Loucy (cell line): ENCODE results near the gene C3orf18.

Experiments
- H2AFZ ChIP-seq: fragments of 200-600 bp; sonication (generic); 2 replicates; pipeline ENCODE4 v1.6.0; 2016; ENCODE audit warnings: antibody characterized with exemption, mild to moderate bottlenecking, low read length, moderate library complexity
- H3F3A ChIP-seq: fragments of 200-600 bp; 2 replicates; pipeline ENCODE4 v1.6.0; 2016; ENCODE audit warnings: antibody characterized with exemption, low read depth, mild to moderate bottlenecking
- H3K27me3 ChIP-seq: fragments of 200-600 bp; sonication (generic); 2 replicates; pipeline ENCODE4 v1.6.1; 2014; ENCODE audit warnings: low read length, mild to moderate bottlenecking; ENCODE audit not compliant: insufficient read depth, poor library complexity, severe bottlenecking
- H3K36me3 ChIP-seq: fragments of 200-600 bp; sonication (generic); 2 replicates; pipeline ENCODE4 v1.6.1; 2016; ENCODE audit warnings: low read length; ENCODE audit not compliant: insufficient read depth
- H3K4me1 ChIP-seq: fragments of 200-600 bp; sonication (generic); 2 replicates; pipeline ENCODE4 v1.5.1; 2014; ENCODE audit warnings: low read length, mild to moderate bottlenecking; ENCODE audit not compliant: insufficient read depth, poor library complexity, severe bottlenecking
- H3K4me2 ChIP-seq: fragments of 200-600 bp; sonication (generic); 2 replicates; pipeline ENCODE4 v1.6.0; 2014; ENCODE audit warnings: antibody characterized with exemption, low read length, low read depth, mild to moderate bottlenecking; ENCODE audit not compliant: poor library complexity, severe bottlenecking
- H3K4me3 ChIP-seq: fragments of 200-600 bp; sonication (generic); 2 replicates; pipeline ENCODE4 v1.5.1; 2014; ENCODE audit warnings: low read length, mild to moderate bottlenecking, mixed read lengths; ENCODE audit not compliant: poor library complexity, severe bottlenecking
- H3K79me2 ChIP-seq: fragments of 200-600 bp; sonication (generic); 2 replicates; pipeline ENCODE4 v1.6.1; 2014; ENCODE audit warnings: low read length; ENCODE audit not compliant: insufficient read depth
- H3K9ac ChIP-seq: fragments of 200-600 bp; sonication (generic); 2 replicates; pipeline ENCODE4 v1.6.0; 2014; ENCODE audit warnings: mild to moderate bottlenecking, low read depth, low read length, moderate library complexity; ENCODE audit not compliant: poor library complexity, severe bottlenecking
- H3K9me2 ChIP-seq: fragments of 200-600 bp; sonication (generic); replicated peaks from 2 replicates; pipeline ENCODE4 v1.6.1; 2016; ENCODE audit warnings: low read depth, low read length, mixed read lengths
- H3K9me3 ChIP-seq: fragments of 200-600 bp; sonication (generic); 2 replicates; pipeline ENCODE4 v1.6.1; 2014; ENCODE audit warnings: mild to moderate bottlenecking, antibody characterized with exemption, low read length, low read depth; ENCODE audit not compliant: insufficient read depth
- H4K20me1 ChIP-seq: fragments of 200-600 bp; sonication (generic); 2 replicates; pipeline ENCODE4 v1.6.0; 2014; ENCODE audit warnings: antibody characterized with exemption, low read length, mild to moderate bottlenecking; ENCODE audit not compliant: insufficient read depth, poor library complexity, severe bottlenecking
- EZH2phosphoT487 ChIP-seq: fragments of 200-600 bp; IDR thresholded peaks from 2 replicates; pipeline ENCODE4 v1.6.1; 2018; ENCODE audit warnings: antibody characterized with exemption, mild to moderate bottlenecking, moderate library complexity, borderline replicate concordance
- TF ChIP-seq, protein P1 (sequence below): fragments of 200-600 bp; sonication (generic); conservative IDR thresholded peaks from 2 replicates; pipeline ENCODE4 v1.5.1; 2014; ENCODE audit warnings: mild to moderate bottlenecking, antibody characterized with exemption, low read length

Gene C3orf18

DNA sequence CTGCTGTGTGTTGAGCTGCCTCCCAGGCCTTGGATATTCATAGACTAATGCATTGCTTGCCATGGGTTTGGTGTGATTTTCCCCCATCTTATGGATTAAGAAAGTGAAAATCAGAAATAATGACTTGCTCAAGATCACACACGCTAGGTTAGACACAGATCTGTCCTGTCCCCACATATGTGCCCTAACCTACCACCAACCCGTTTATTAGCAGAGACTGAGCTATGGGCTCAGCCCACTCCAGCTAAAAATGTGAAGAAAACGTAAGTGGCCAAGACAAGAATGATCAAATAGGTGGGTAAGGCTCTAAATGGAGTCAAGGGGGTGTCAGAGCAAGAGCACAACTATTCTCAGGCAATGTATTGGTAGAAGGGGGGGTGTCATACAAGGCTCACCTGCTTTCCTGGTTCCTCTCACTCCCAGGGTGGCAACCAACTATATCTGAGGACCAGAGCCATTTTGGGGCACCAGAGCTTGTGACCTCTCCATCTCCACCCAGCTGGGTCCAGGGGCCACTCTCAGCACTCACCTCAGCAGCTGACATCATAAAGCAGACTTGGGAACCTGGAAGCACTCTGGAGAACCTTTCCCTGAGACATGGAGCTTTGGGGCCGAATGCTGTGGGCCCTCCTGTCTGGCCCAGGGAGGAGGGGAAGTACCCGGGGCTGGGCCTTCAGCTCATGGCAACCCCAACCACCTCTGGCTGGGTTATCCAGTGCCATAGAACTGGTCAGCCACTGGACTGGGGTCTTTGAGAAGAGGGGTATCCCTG is 3.1 kb upstream of the C3orf18 start:
- peaks cover 18% of the 10 kb centered on the region for H3K4me1 ChIP-seq
- no peak overlapping the region for H2AFZ ChIP-seq
- peak overlapping the region; percentile 96 for H3K4me3 ChIP-seq
- H3K9me2 ChIP-seq: no peaks in the 10 kb centered on the region
- no peaks in the 10 kb centered on the region for H3F3A ChIP-seq
- TF ChIP-seq, protein P1, sequence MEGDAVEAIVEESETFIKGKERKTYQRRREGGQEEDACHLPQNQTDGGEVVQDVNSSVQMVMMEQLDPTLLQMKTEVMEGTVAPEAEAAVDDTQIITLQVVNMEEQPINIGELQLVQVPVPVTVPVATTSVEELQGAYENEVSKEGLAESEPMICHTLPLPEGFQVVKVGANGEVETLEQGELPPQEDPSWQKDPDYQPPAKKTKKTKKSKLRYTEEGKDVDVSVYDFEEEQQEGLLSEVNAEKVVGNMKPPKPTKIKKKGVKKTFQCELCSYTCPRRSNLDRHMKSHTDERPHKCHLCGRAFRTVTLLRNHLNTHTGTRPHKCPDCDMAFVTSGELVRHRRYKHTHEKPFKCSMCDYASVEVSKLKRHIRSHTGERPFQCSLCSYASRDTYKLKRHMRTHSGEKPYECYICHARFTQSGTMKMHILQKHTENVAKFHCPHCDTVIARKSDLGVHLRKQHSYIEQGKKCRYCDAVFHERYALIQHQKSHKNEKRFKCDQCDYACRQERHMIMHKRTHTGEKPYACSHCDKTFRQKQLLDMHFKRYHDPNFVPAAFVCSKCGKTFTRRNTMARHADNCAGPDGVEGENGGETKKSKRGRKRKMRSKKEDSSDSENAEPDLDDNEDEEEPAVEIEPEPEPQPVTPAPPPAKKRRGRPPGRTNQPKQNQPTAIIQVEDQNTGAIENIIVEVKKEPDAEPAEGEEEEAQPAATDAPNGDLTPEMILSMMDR: no peak
- no peak for TF ChIP-seq EZH2phosphoT487
- H3K79me2 ChIP-seq: peaks cover 8% of the 10 kb centered on the region; the same call in 1 of the 2 replicates
- H3K9ac ChIP-seq: peak overlapping the region; percentile 82
- no peaks in the 10 kb centered on the region for H4K20me1 ChIP-seq
- peak overlapping the region; percentile 82 for H3K4me2 ChIP-seq
- H3K27me3 ChIP-seq: no peaks in the 10 kb centered on the region
- no peaks in the 10 kb centered on the region for H3K9me3 ChIP-seq
- H3K36me3 ChIP-seq: no peaks in the 10 kb centered on the region

DNA sequence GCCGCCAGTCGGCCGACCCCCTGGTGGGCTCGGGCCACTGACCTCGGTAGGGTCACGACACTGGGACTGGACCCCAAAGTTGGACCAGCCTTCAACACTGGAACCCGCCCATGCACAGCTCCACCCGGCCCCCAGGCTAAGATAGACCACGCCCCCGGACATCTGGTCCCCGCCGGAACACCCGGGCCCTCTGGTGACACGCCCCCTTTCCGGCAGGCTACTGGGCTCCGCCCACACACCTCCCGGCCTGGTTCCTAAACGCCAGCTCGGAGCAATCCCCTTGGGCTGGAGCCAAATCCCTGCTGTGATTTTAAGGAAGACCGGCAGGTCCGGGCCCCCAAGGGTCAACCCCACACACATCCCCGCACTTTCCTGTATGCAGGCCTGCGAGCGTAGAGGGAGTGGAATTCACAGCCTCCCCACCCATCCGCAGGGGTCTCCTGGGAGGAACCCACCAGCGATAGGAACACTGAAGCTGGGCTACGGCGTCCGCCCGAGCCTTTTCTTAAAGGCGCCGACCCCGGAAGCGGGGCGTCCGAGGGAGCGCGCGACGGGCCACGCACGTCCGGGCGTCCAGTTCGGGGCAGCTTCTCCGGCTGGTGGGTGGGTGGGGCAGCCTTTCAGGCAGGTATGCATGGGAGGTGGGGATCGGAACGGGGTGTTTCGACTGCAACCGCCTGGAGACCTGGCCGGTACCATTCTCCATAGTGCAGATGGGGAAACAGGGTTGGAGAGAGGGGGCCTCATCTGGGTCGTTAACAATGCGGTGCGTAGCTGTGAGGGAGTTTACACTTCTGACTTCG is 1.6 kb upstream of the C3orf18 start, which contains the start of gene HEMK1:
TSS of gene HEMK1 (plus strand) at position 576 of the 803 bp plus-strand sequence. CDS start 1,583 bp downstream, outside the sequence.
- H3K9me2 ChIP-seq: no peaks in the 10 kb centered on the region
- peak within 1 kb of the TSS; percentile 93 for H2AFZ ChIP-seq
- no peaks in the 10 kb centered on the region for H3K36me3 ChIP-seq
- peak within 1 kb of the TSS; percentile 82 for H3K4me2 ChIP-seq
- H4K20me1 ChIP-seq: no peaks in the 10 kb centered on the region
- H3K9me3 ChIP-seq: no peaks in the 10 kb centered on the region
- peaks cover 18% of the 10 kb centered on the region for H3K4me1 ChIP-seq
- TF ChIP-seq EZH2phosphoT487: no peak
- TF ChIP-seq, protein P1: no peak
- peak within 1 kb of the TSS; percentile 82 for H3K9ac ChIP-seq
- H3F3A ChIP-seq: no peaks in the 10 kb centered on the region
- peaks cover 8% of the 10 kb centered on the region; the same call in 1 of the 2 replicates for H3K79me2 ChIP-seq
- H3K4me3 ChIP-seq: peak within 1 kb of the TSS; percentile 96
- H3K27me3 ChIP-seq: no peaks in the 10 kb centered on the region

DNA sequence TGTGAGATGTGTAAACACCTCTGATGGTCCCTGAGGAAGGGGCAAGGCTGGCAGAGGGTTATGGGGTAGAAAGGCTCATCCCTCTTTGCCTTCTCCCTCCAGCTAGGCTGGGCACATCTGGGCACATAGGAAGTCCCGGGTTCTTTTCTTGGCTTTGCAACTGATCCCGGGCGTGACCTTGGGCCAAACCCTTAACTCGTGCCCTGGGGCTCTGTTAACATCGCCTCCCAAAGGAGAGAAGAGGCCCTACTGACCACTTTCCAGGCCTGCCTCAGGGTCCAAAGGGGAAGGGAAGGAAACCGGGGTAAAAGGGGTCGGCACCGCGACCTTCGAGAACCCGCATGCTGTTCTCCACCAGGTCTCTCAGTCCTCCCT is 549 bp downstream of the C3orf18 start:
- Histone ChIP-seq H2AFZ (peak overlapping the region; percentile 79), H3K9me2 (no peaks in the 10 kb centered on the region), H3K4me3 (peak overlapping the region; percentile 96), H3K27me3 (no peaks in the 10 kb centered on the region), H3F3A (no peaks in the 10 kb centered on the region), H3K79me2 (peaks cover 8% of the 10 kb centered on the region; the same call in 1 of the 2 replicates), H4K20me1 (no peaks in the 10 kb centered on the region), H3K36me3 (no peaks in the 10 kb centered on the region), H3K4me2 (peak overlapping the region; percentile 82), H3K4me1 (peaks cover 18% of the 10 kb centered on the region), H3K9me3 (no peaks in the 10 kb centered on the region), H3K9ac (peak overlapping the region; percentile 82)
- TF ChIP-seq, protein P1: no peak
- no peak for TF ChIP-seq EZH2phosphoT487
